Measurements from ENCODE around the gene MAP2K3.
"Not testable (repeated sequence)": the region's sequence is repeated elsewhere in the genome, so short reads cannot be mapped to it uniquely, and the experiment has no call there.

MAP2K3 gene

GRCh38 chr17:21339011-21339410 lies 54.5 kb downstream of the MAP2K3 start:
- no peak for DNase-seq

- DNase-seq = not testable (repeated sequence)
Observed at GRCh38 chr17:21339571-21339970, 55.1 kb downstream of the MAP2K3 start.

- DNase-seq = not testable (repeated sequence)
Observed at GRCh38 chr17:21340407-21340806, 55.9 kb downstream of the MAP2K3 start.

- DNase-seq = not testable (repeated sequence)
Observed at GRCh38 chr17:21341279-21341678, 56.8 kb downstream of the MAP2K3 start.

GRCh38 chr17:21341925-21342540 lies 57.5 kb downstream of the MAP2K3 start:
- not testable (repeated sequence) for DNase-seq

GRCh38 chr17:21343061-21343949 lies 58.8 kb downstream of the MAP2K3 start:
- not testable (repeated sequence) for DNase-seq

- not testable (repeated sequence) for DNase-seq
Observed at GRCh38 chr17:21344801-21345200, 60.3 kb downstream of the MAP2K3 start.

- DNase-seq = no peak
Observed at GRCh38 chr17:21345236-21345635, 60.7 kb downstream of the MAP2K3 start.

- DNase-seq = not testable (repeated sequence)
Observed at GRCh38 chr17:21346107-21346506, 61.6 kb downstream of the MAP2K3 start.

GRCh38 chr17:21346651-21347250 lies 62.2 kb downstream of the MAP2K3 start:
- DNase-seq = not testable (repeated sequence)

GRCh38 chr17:21347660-21348059 lies 63.1 kb downstream of the MAP2K3 start:
- DNase-seq = not testable (repeated sequence)

- not testable (repeated sequence) for DNase-seq
Observed at GRCh38 chr17:21348081-21348925, 63.8 kb downstream of the MAP2K3 start.

- not testable (repeated sequence) for DNase-seq
Observed at GRCh38 chr17:21348926-21349261, 64.4 kb downstream of the MAP2K3 start.

- not testable (repeated sequence) for DNase-seq
Observed at GRCh38 chr17:21349358-21350050, 65.0 kb downstream of the MAP2K3 start.

GRCh38 chr17:21350495-21350894 lies 66.0 kb downstream of the MAP2K3 start:
- not testable (repeated sequence) for DNase-seq

GRCh38 chr17:21351366-21352065 lies 67.0 kb downstream of the MAP2K3 start:
- no peak for DNase-seq

- no peak for DNase-seq
Observed at GRCh38 chr17:21352221-21352980, 67.9 kb downstream of the MAP2K3 start.

GRCh38 chr17:21352981-21353265 lies 68.4 kb downstream of the MAP2K3 start:
- DNase-seq = no peak

GRCh38 chr17:21353326-21354010 lies 69.0 kb downstream of the MAP2K3 start:
- DNase-seq = no peak

GRCh38 chr17:21354796-21355385 lies 70.4 kb downstream of the MAP2K3 start:
- DNase-seq = no peak
